IMR-90 (cell line): ENCODE data around the gene EPHA2. TPM values are rescaled to one million over a fixed set of nuclear protein-coding genes. Genes with fewer than 3 reads are reported as not detected.

Experiments
- ATAC-seq: fragments of 200-7000 bp; cut with Tn5 transposase; 2 replicates; pipeline ENCODE4 v1.9.1; 2020; ENCODE audit warnings: low read depth, mild to moderate bottlenecking, moderate library complexity
- BruUV-seq: library from RNA; stranded (reverse); fragments of 400-500 nt; replicated peaks from 2 replicates; lab custom pipeline; 2021; lab: Mats Ljungman, UMichigan
- CTCF ChIA-PET: fragments of 300-600 bp; formaldehyde crosslinking; extraction: SDS; loops from one replicate; lab custom pipeline; 2021; ENCODE audit warnings: antibody characterized with exemption; lab: Yijun Ruan, JAX
- POLR2A ChIA-PET: fragments of 300-600 bp; sonication (Branson Sonifier 250); formaldehyde crosslinking; loops from one replicate; lab custom pipeline; 2022; ENCODE audit warnings: antibody characterized with exemption; ENCODE audit not compliant: unreplicated experiment; lab: Charles Lee
- DNase-seq: peaks from one replicate; pipeline ENCODE4 v3.0.0; 2013
- H2AFZ ChIP-seq: replicated peaks from 2 replicates; pipeline ENCODE3; 2013; ENCODE audit warnings: low read length, mild to moderate bottlenecking; ENCODE audit not compliant: poor library complexity
- H2AK5ac ChIP-seq: 2 replicates; pipeline ENCODE4 v1.6.1; 2013; ENCODE audit warnings: low read depth, low read length, inconsistent platforms
- H2AK9ac ChIP-seq: replicated peaks from 2 replicates; pipeline ENCODE3; 2013; ENCODE audit warnings: mild to moderate bottlenecking, low read depth, low read length, moderate library complexity; ENCODE audit not compliant: poor library complexity
- H2BK120ac ChIP-seq: 2 replicates; pipeline ENCODE4 v1.6.1; 2013; ENCODE audit warnings: low read depth, low read length, inconsistent platforms
- H2BK15ac ChIP-seq: 3 replicates; pipeline ENCODE4 v1.6.1; 2013; ENCODE audit warnings: low read depth, low read length, inconsistent platforms
- H2BK20ac ChIP-seq: 2 replicates; pipeline ENCODE4 v1.6.1; 2013; ENCODE audit warnings: low read depth, mild to moderate bottlenecking, inconsistent platforms, low read length, moderate library complexity
- H2BK5ac ChIP-seq: 2 replicates; pipeline ENCODE4 v1.6.1; 2013; ENCODE audit warnings: mild to moderate bottlenecking, low read depth, low read length, inconsistent platforms; ENCODE audit not compliant: poor library complexity, severe bottlenecking
- H3K14ac ChIP-seq: replicated peaks from 2 replicates; pipeline ENCODE4 v1.6.1; 2013; ENCODE audit warnings: low read depth, low read length, inconsistent platforms
- H3K18ac ChIP-seq: 2 replicates; pipeline ENCODE4 v1.6.1; 2013; ENCODE audit warnings: low read depth, low read length, control low read depth
- H3K23ac ChIP-seq: 2 replicates; pipeline ENCODE4 v1.6.1; 2013; ENCODE audit warnings: low read depth, low read length, inconsistent platforms
- H3K27ac ChIP-seq: 2 replicates; pipeline ENCODE4 v1.5.1; 2013; ENCODE audit warnings: mild to moderate bottlenecking, control low read depth, low read length; ENCODE audit not compliant: insufficient read depth
- H3K27me3 ChIP-seq: 2 replicates; pipeline ENCODE4 v1.6.1; 2013; ENCODE audit warnings: low read length; ENCODE audit not compliant: control insufficient read depth, insufficient read depth
- H3K36me3 ChIP-seq: 2 replicates; pipeline ENCODE4 v1.6.1; 2013; ENCODE audit warnings: low read length, mixed read lengths; ENCODE audit not compliant: control insufficient read depth, insufficient read depth
- H3K4ac ChIP-seq: 2 replicates; pipeline ENCODE4 v1.6.1; 2013; ENCODE audit warnings: low read depth, low read length, inconsistent platforms
- H3K4me1 ChIP-seq: 2 replicates; pipeline ENCODE4 v1.6.1; 2013; ENCODE audit warnings: low read length, mixed read lengths; ENCODE audit not compliant: control insufficient read depth, insufficient read depth
- H3K4me2 ChIP-seq: 2 replicates; pipeline ENCODE4 v1.6.1; 2013; ENCODE audit warnings: low read depth, mild to moderate bottlenecking, control low read depth, low read length, moderate library complexity
- H3K4me3 ChIP-seq: 2 replicates; pipeline ENCODE4 v1.5.1; 2013; ENCODE audit warnings: low read depth, mild to moderate bottlenecking, control low read depth, low read length, moderate library complexity; ENCODE audit not compliant: insufficient read depth
- H3K56ac ChIP-seq: 2 replicates; pipeline ENCODE4 v1.6.1; 2013; ENCODE audit warnings: low read length, inconsistent platforms; ENCODE audit not compliant: insufficient read depth; ENCODE audit errors: extremely low read depth
- H3K79me1 ChIP-seq, 2 experiments: 2 replicates each; pipeline ENCODE4 v1.6.1; 2013; ENCODE audit warnings: low read length in 2 of 2, inconsistent platforms in 1 of 2, low read depth in 1 of 2
- H3K9ac ChIP-seq: 2 replicates; pipeline ENCODE4 v1.6.1; 2013; ENCODE audit warnings: low read depth, low read length, control low read depth
- H3K9me1 ChIP-seq: 2 replicates; pipeline ENCODE4 v1.6.1; 2013; ENCODE audit warnings: low read length, inconsistent platforms; ENCODE audit not compliant: insufficient read depth
- H3K9me3 ChIP-seq: 2 replicates; pipeline ENCODE4 v1.6.1; 2013; ENCODE audit warnings: low read length; ENCODE audit not compliant: control insufficient read depth, insufficient read depth
- H4K20me1 ChIP-seq: 2 replicates; pipeline ENCODE4 v1.6.1; 2013; ENCODE audit warnings: low read length, inconsistent platforms; ENCODE audit not compliant: insufficient read depth
- H4K5ac ChIP-seq: 2 replicates; pipeline ENCODE4 v1.6.1; 2013; ENCODE audit warnings: mild to moderate bottlenecking, low read depth, low read length, control low read depth
- H4K8ac ChIP-seq, 2 experiments: 2 replicates each; pipeline ENCODE4 v1.6.1; 2013; ENCODE audit warnings: low read depth in 2 of 2, low read length in 2 of 2, control low read depth in 1 of 2, inconsistent platforms in 1 of 2
- H4K91ac ChIP-seq: 2 replicates; pipeline ENCODE4 v1.6.1; 2013; ENCODE audit warnings: low read depth, low read length, inconsistent platforms; ENCODE audit not compliant: insufficient read depth
- BHLHE40 ChIP-seq: fragments of 150-350 bp; IDR thresholded peaks from 2 replicates; pipeline ENCODE4 v1.6.1; 2016; ENCODE audit warnings: mild to moderate bottlenecking, low read depth, low read length
- CEBPB ChIP-seq: IDR thresholded peaks from 2 replicates; pipeline ENCODE4 v1.6.1; 2012; ENCODE audit warnings: low read depth, low read length, improper control_type of control experiment
- CHD1 ChIP-seq: IDR thresholded peaks from 2 replicates; pipeline ENCODE4 v1.6.1; 2012; ENCODE audit warnings: low read depth, low read length, improper control_type of control experiment
- CTCF ChIP-seq: conservative IDR thresholded peaks from 2 replicates; pipeline ENCODE4 v1.5.1; 2012; ENCODE audit warnings: mild to moderate bottlenecking, low read depth, low read length, improper control_type of control experiment
- ELK1 ChIP-seq: fragments of 150-350 bp; IDR thresholded peaks from 2 replicates; pipeline ENCODE4 v1.6.1; 2016; ENCODE audit warnings: low read depth, mild to moderate bottlenecking, low read length, moderate library complexity, borderline replicate concordance
- FOS ChIP-seq: fragments of 150-350 bp; IDR thresholded peaks from 2 replicates; pipeline ENCODE4 v1.6.1; 2016; ENCODE audit warnings: low read depth, low read length
- MAFK ChIP-seq: IDR thresholded peaks from 2 replicates; pipeline ENCODE4 v1.6.1; 2012; ENCODE audit warnings: low read depth, low read length, improper control_type of control experiment
- MAZ ChIP-seq: IDR thresholded peaks from 2 replicates; pipeline ENCODE4 v1.6.1; 2012; ENCODE audit warnings: low read depth, mild to moderate bottlenecking, low read length, improper control_type of control experiment, moderate library complexity, borderline replicate concordance
- MXI1 ChIP-seq: IDR thresholded peaks from 2 replicates; pipeline ENCODE4 v1.6.1; 2012; ENCODE audit warnings: low read depth, mild to moderate bottlenecking, low read length, moderate library complexity, borderline replicate concordance
- NFE2L2 ChIP-seq: fragments of 150-350 bp; IDR thresholded peaks from 2 replicates; pipeline ENCODE4 v1.6.1; 2016; ENCODE audit warnings: low read depth, mild to moderate bottlenecking, low read length
- POLR2A ChIP-seq: IDR thresholded peaks from 2 replicates; pipeline ENCODE4 v1.6.1; 2012; ENCODE audit warnings: mild to moderate bottlenecking, low read depth, low read length
- RAD21 ChIP-seq: IDR thresholded peaks from 2 replicates; pipeline ENCODE4 v1.6.1; 2012; ENCODE audit warnings: low read length, improper control_type of control experiment
- RCOR1 ChIP-seq: IDR thresholded peaks from 2 replicates; pipeline ENCODE4 v1.6.1; 2012; ENCODE audit warnings: mild to moderate bottlenecking, low read length, improper control_type of control experiment; ENCODE audit not compliant: insufficient replicate concordance
- RFX5 ChIP-seq: IDR thresholded peaks from 2 replicates; pipeline ENCODE4 v1.8.0; 2012; ENCODE audit warnings: low read depth, mild to moderate bottlenecking, low read length, moderate library complexity
- SMC3 ChIP-seq: fragments of 150-350 bp; IDR thresholded peaks from 2 replicates; pipeline ENCODE4 v1.6.1; 2016; ENCODE audit warnings: low read depth, mild to moderate bottlenecking, antibody characterized with exemption, low read length, moderate library complexity
- USF2 ChIP-seq: fragments of 150-350 bp; IDR thresholded peaks from 2 replicates; pipeline ENCODE4 v1.6.1; 2017; ENCODE audit warnings: mild to moderate bottlenecking, antibody characterized with exemption, low read length, low read depth
- WGBS, 2 experiments: methylation state at CpG; one replicate each; pipeline versions ENCODE4 v1.1.5 to v1.1.7; 2013; ENCODE audit warnings: missing lambda C conversion rate in 2 of 2; ENCODE audit not compliant: insufficient read length in 1 of 2; ENCODE audit errors: extremely low coverage in 2 of 2; 5-methylcytosine and 5-hydroxymethylcytosine counted together
- dilution Hi-C: fragments of 300-500 bp; cut with HindIII; formaldehyde crosslinking; loops from one replicate; pipeline ENCODE4 v1.14.3; 2018; ENCODE audit warnings: low sequenced_read_pairs; ENCODE audit not compliant: unreplicated experiment
- in situ Hi-C: fragments of 300-500 bp; cut with MboI; formaldehyde crosslinking; loops from 3 replicates; pipeline ENCODE4 v1.14.3; 2019; ENCODE audit warnings: low sequenced_read_pairs, inconsistent platforms, mixed read lengths
- intact Hi-C: fragments of 100-400 bp; cut with micrococcal nuclease; formaldehyde crosslinking; loops from 2 replicates; pipeline ENCODE4 v1.10.0; 2022
- polyA plus RNA-seq, 3 experiments: library from polyadenylated mRNA; depleted of rRNA; stranded (reverse); fragments of >200 nt; gene quantifications; 2 replicates each; pipeline ENCODE4 v1.2.3, GENCODE V29; 2012; ENCODE audit warnings: low replicate concordance in 1 of 3
- total RNA-seq: library from RNA; depleted of rRNA; stranded (reverse); fragments of >200 nt; gene quantifications from 2 replicates; pipeline ENCODE4 v1.2.3, GENCODE V29; 2012

EPHA2 gene
- total and polyA plus RNA-seq, 2 of the 4 experiments (the other 2 are of a cell fraction), result 24.0 to 72.6 TPM

- H2BK5ac ChIP-seq, result no peak overlapping the region
- H3K9me3 ChIP-seq, result no peaks in the 10 kb centered on the region
- ATAC-seq (no peak), DNase-seq (no peak)
- no peak overlapping the region for H3K23ac ChIP-seq
- H2AK9ac ChIP-seq, result no peak overlapping the region
- H2BK20ac ChIP-seq, result no peak overlapping the region
- H3K4me3 ChIP-seq, result no peak overlapping the region
- no peaks in the 10 kb centered on the region for H3K36me3 ChIP-seq
- H3K27ac ChIP-seq, result no peak overlapping the region
- peaks cover 0 to 7% of the 10 kb centered on the region in 2 experiments; a peak in 1 of 4 replicates for H3K79me1 ChIP-seq
- peak overlapping the region; percentile 30; the same call in 1 of the 2 replicates for H2AK5ac ChIP-seq
- dilution Hi-C loops (no loop called here), in situ Hi-C loops (no loop called here), intact Hi-C loops (no loop called here)
- TF ChIP-seq MAZ (no peak), RCOR1 (no peak), NFE2L2 (no peak), CEBPB (no peak), POLR2A (no peak), USF2 (no peak), CHD1 (no peak), FOS (no peak), SMC3 (no peak), MXI1 (no peak), RFX5 (no peak), ELK1 (no peak), CTCF (no peak), RAD21 (no peak), MAFK (no peak), BHLHE40 (no peak)
- H2BK120ac ChIP-seq, result no peak overlapping the region
- no peak overlapping the region for H4K5ac ChIP-seq
- no peak overlapping the region for H3K18ac ChIP-seq
- no peaks in the 10 kb centered on the region for H4K20me1 ChIP-seq
- no peaks in the 10 kb centered on the region for H3K27me3 ChIP-seq
- no peak overlapping the region for H2AFZ ChIP-seq
- peak overlapping the region; percentile 30; the same call in 1 of the 2 replicates for H3K4ac ChIP-seq
- BruUV-seq, result no TSS peak
- no peak overlapping the region for H3K14ac ChIP-seq
- H3K4me2 ChIP-seq, result no peak overlapping the region
- CTCF ChIA-PET, result interaction anchor here (1.1 kb wide), 1 partner anchor 10 kb away, joined by 3 read pairs; no protein-coding TSS in a partner anchor
- no peak overlapping the region for H2BK15ac ChIP-seq
- H3K9me1 ChIP-seq, result peaks cover 9% of the 10 kb centered on the region
- H3K4me1 ChIP-seq, result peaks cover 5% of the 10 kb centered on the region; the same call in 1 of the 2 replicates
- H4K8ac ChIP-seq, result no peak overlapping the region
- H3K9ac ChIP-seq, result no peak overlapping the region
- H3K56ac ChIP-seq, result no peak overlapping the region
- POLR2A ChIA-PET, result no interaction called here
- H4K91ac ChIP-seq, result no peak overlapping the region
- WGBS, 2 experiments, result 57% methylated on average over 1 of the region's 2 CpGs; no CpG with 5 or more reads in 1 of the 2 experiments
Observed at GRCh38 chr1:16166117-16166516, 10.2 kb upstream of the EPHA2 start.
